Activated gamma-delta T cell (primary cell): ENCODE results near the gene ADCYAP1R1.

Source experiments
- DNase-seq: peaks from one replicate; lab custom pipeline; 2025; lab: John Stamatoyannopoulos, UW

ADCYAP1R1 gene

GRCh38 chr7:31106303-31107105 is 54.4 kb downstream of the ADCYAP1R1 start:
- no peak for DNase-seq

GRCh38 chr7:31107106-31108090 is 55.3 kb downstream of the ADCYAP1R1 start:
- DNase-seq: no peak

GRCh38 chr7:31108097-31108657 is 56.1 kb downstream of the ADCYAP1R1 start:
- no peak for DNase-seq

DNA sequence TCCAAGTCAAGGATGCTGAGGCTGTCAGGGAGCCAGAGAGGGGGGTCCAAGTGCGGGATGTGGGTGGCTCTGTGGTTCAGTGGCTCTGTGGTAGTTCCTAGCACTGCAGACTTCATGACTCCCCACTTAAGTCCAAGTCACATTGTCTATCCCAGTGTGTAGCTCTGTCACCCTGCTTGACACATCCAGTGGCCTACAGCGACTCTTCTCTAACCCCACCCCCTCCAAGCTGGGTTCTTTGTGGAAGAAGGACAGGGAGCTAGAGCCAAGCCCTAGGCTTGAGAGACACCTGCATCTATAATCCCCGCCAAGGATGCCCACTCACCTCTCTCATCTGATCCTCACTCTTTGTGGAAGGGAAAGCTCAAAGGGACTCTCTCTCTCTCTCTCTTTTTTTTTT is 57.6 kb downstream of the ADCYAP1R1 start:
- no peak for DNase-seq

DNA sequence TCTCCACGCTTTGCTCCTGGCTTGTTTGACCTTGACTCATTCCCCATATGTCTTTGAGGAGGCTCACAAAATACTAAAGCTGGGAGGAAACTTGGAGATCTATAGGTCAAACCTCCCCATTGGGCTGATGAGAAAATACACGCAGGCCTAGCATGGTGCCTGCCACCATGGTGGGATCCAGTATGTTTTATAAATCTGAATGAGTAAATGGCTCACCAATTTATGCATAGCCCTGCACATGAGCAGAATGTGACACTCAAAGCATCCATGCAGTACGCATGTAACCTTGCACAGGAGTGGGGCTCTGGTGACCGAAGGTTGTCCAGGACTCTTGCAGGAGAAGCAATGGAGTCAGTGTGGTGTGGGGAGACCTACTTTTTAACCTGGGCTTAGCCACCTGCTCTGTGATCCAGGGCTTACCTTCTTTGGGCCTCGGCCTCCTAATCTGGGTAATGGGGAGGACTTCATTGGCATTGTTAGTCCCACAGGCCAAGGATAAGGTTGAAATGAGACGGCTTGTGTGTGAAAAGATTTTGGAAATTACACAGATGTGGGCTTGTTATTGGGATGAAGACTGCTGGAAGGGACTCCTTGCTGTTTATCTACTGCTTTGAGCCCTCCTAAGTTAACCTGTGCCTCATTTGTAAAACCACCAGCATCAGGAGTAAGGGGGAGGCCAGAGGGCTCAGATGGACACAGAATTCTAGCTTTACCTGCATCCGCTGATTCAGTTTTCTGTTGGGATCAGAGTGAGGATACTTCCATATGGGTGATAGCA is 58.4 kb downstream of the ADCYAP1R1 start:
- DNase-seq: no peak

DNA sequence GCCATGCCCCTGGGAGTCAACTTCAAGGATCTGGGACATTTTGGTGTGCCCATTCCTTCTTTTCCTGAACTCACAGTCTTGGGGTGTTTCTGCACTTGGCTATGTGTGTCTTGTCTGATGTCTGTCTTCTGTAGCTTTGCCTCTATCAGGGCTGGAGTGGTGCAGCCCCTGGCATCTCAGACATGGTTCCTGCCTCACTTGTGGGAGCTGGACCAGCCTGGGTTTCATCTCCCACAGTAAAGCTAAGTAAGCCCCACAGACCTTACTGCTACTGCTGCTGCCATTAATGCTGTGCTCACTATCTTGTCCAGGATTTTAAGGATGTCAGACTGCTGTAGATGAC is 59.0 kb downstream of the ADCYAP1R1 start:
- DNase-seq: no peak

DNA sequence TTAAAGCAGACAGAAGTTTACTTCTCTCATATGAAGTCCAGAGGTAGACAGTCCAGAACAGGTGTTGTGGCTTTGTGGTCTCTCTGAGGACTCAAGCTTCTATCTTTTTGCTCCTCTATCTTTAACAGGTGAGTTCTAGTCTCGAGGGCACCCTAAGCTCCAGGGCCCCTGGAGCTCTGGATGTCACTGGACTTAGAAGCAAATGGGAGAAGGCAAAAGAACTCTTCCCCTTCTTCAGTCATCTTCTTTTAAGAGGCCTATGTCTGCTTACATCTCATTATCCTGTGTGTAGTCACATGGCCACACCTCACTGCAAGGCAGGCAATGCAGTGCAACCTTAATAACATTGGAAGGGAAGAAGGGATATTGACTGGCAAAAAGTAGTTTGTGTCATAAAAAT is 61.6 kb downstream of the ADCYAP1R1 start:
- no peak for DNase-seq

DNA sequence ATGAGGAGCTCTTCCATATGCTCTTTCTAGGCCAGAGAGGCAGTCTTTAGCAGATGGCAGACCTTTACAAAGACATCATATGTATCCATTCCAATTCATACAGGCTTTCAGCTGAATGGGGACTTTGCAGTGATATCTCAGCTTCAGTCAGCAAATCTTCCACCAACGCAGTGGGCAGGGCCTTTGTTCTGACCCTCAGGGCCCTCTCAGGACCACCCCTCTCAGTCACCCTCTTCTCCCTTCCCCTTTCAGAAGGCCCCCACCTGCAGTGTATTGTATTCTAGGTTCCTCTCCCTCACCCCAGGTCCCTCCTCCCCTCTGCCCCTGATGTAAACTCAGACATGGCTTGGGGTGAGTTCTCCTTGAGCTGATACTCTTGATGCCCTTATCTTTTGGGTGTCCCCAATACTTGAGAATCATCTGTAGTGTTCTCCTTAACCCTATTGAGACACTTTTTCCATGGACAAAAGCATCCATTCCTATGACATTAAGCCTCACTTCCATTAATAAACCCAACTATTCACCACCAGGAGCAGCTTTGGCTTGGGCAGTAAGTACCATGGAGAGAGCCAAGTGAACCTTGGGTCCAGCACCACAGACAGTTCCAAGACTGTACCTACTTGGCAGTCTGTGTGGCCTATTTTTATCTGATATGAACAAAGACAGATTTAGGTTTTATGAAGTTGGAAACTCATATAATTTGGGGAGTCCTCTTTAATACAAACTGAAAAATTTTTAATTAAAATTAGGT is 62.7 kb downstream of the ADCYAP1R1 start:
- no peak for DNase-seq

GRCh38 chr7:31116615-31117014 is 64.5 kb downstream of the ADCYAP1R1 start:
- DNase-seq: no peak

GRCh38 chr7:31119249-31119648 is 67.1 kb downstream of the ADCYAP1R1 start:
- DNase-seq: no peak

GRCh38 chr7:31120800-31121513 is 68.8 kb downstream of the ADCYAP1R1 start:
- DNase-seq: no peak

DNA sequence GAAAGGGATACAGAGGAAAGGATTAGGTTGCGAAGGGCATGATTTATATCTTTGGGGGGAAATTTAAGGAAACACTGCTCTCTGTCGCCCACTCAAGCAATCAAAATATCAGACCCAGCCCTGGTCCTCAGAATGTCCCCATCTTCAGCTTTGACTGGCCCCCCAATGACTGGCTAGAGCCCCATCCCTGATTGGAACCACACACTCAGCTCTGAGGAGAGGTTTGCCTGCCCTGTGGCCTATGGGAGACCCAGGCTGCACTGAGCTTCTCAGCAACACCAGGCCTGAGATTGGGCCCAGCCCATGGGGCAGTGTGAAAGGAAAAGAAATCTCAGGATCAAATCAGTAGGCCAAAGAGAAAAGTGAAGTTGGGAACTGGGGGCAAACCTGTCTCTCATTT is 69.5 kb downstream of the ADCYAP1R1 start:
- no peak for DNase-seq

DNA sequence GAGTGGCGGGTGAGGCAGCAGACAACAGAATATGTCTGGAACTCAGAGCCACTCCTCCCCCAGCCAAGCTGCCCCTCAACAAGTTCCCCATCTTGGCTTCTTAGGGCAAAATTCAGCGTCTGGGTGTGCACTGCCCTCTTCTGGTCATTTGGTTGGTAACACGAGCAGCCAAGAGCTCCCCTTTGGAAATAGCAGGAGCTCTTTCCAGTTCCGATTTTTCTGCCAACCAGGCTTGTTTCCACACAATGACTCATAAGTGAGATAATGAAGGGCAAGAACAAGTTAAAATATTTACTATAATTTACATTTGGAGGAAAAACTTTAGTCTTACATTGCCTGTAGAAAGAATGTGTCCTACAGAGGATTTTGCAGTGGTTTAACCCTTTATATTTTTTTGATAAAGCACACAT is 70.5 kb downstream of the ADCYAP1R1 start:
- no peak for DNase-seq

- DNase-seq: no peak
These were observed 71.2 kb downstream of the ADCYAP1R1 start for GRCh38 chr7:31123321-31123720.

DNA sequence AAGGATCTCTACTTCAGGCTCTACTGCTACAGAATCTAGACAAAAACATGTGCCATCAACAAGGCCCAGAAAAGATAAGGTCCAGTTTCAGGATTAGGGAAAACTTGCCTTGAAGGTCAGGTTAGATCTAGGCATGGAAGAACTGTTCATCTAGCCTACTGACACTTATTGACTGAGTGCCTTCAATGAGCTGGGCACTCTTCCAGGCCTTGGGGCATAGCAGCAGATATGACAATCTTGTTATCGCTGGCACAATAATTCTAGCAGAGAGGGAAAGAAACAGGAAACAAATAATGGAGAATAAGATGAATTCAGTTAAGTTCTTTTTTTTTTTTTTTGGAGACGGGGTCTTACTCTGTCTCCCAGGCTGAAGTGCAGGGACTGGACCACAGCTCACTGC is 71.6 kb downstream of the ADCYAP1R1 start:
- DNase-seq: no peak

DNA sequence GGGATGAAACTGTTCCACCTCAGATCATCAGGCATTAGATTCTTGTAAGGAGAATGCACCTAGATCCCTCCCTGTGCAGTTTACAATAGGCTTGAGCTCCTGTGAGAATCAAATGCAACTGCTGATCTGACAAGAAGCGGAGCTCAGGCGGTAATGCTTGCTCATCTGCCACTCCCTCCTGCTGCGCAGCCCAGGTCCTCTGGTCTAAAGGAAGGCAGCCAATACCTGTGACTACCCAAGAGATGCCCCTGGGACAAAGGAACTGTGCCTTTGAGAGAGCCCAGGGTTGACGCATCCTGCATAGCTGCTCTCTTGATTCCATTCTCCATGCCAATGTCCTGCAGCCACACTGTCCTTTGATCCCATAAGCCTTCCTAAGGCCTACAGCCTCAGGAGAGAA is 73.1 kb downstream of the ADCYAP1R1 start:
- no peak for DNase-seq

GRCh38 chr7:31126976-31127375 is 74.9 kb downstream of the ADCYAP1R1 start:
- no peak for DNase-seq

DNA sequence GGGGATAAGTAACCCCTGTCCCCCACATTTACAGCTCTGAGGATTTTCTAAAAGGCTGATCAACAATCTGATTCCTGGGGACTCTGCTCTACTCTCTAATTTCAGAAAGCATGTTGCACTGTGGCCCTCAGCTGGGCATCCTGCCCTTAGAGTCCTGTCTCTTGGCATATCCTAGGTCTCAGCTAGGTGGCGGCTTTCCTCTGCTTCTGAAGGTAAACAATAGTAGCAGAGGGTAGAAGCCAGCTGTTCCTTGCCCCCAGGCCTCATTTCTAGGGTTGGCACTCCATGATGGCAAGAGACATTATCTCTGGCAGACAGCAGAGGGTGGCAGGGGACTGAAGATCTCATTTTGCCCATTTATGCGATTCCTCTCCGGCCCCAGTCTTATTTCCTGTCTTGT is 77.0 kb downstream of the ADCYAP1R1 start:
- DNase-seq: no peak

GRCh38 chr7:31133497-31133896 is 81.4 kb downstream of the ADCYAP1R1 start:
- DNase-seq: no peak
